Left hindlimb (tissue), 1 donor: ENCODE results near the gene POGLUT3.

Source experiments
- DNase-seq: peaks from one replicate; pipeline ENCODE4 v3.0.0-alpha.2; 2018

The POGLUT3 gene, protein sequence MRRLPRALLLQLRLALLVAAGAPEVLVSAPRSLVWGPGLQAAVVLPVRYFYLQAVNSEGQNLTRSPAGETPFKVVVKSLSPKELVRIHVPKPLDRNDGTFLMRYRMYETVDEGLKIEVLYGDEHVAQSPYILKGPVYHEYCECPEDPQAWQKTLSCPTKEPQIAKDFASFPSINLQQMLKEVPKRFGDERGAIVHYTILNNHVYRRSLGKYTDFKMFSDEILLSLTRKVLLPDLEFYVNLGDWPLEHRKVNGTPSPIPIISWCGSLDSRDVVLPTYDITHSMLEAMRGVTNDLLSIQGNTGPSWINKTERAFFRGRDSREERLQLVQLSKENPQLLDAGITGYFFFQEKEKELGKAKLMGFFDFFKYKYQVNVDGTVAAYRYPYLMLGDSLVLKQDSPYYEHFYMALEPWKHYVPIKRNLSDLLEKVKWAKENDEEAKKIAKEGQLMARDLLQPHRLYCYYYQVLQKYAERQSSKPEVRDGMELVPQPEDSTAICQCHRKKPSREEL

GRCh38 chr11:108498046-108498815, at the start of gene POGLUT3:
TSS of gene POGLUT3 (minus strand) at chr11:108498384. CDS start at chr11:108498366, 18 bp downstream.
- peak; percentile 85 for DNase-seq

DNA sequence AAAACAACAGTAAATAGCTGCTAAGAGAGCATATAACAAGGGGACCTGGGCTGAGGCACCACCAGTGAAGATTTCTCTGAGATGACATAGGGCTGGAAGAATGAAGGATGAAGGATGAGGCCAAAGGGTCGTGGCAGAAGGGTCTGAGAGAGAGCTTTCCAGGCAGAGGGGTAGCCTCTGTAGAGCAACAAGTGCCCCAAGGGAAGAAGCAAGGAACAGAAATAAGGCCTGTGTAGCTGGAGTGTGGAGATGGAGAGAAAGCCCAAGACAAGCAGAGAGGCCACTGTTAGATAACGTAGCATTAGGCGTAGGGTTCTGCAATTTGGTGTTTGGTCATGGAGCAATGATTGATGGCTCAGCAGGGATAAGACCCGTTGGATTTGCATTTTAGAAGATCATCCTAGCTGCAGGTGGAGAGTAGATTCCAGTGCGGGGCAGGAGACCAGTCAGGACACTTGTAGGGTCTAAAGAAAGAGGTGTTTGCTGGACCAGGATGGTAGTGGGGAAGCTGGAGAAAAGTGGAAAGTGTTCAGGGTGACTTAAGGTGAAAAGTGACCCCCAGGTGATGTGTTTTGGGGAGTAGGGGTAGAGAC, 47.8 kb upstream of the POGLUT3 start:
- no peak for DNase-seq

DNA sequence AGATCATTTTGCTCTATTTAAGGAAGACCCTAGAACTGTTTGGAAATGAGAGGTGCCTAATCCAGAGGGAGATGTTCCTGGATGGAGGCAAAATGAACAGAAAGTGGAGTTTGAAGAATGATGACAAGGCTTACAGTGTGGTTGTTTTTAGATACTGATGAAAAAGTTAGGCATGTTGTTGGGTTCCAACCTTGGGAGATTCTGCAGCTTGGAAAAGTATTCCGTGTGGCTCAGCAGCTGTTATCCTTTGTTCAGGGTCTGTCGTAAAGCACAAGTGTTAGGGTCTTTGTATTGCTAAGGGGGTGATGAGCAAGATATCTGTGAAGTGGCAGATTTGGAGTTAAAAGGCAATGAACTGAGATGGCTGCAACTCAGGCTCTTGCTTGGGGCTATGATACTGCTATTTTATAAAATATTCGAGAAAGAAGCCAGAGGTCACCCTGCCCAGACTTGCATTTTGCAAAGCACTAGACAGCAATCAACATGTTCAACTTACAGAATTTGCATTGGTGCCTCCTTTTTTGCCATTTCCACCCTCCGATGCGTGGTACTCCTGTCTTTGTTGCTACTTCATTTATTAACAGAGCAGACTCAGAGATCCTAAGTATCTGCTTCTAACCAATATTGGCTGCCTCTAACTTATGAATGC, 45.3 kb upstream of the POGLUT3 start:
- DNase-seq, result no peak

- DNase-seq, result no peak
These were observed 43.3 kb upstream of the POGLUT3 start for GRCh38 chr11:108541531-108541930.

DNA sequence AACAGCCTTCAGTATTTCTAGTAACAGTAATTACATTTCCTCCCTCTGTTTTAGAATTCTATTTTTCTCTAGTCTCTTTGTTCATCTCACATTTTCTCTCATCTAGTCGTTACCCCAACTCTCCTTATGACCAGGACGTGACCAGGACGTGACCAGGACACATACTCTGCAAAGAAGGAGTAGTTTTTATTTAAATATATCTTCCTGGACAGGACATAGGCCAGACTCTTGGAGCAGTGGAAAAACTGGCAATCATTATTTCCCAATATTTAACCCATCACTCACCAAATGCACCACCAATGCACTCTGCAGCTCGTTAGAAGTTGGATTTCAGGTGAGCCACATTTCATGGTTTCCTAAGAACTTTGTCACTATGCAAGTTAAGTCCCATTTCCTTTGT, 40.3 kb upstream of the POGLUT3 start:
- DNase-seq, result no peak

DNA sequence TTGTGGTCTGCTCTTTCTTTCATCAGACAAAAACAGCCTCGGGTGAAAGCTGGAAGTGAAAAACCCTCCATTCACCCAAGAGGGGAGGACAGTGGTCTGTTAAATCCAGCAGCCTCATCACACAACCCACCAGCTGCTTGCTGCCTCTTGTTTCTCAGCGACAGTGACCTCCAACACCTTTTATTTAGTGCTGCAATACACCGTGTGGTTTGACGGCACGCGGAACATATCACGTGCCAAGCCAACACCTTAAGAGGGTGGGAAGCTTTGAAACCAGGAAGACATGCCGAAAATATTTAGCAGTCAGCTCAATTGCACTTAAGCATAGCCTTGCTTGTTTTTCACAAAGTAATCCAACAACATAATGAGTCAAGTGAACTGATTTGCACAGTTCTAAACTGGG, 39.8 kb upstream of the POGLUT3 start:
- no peak for DNase-seq

DNA sequence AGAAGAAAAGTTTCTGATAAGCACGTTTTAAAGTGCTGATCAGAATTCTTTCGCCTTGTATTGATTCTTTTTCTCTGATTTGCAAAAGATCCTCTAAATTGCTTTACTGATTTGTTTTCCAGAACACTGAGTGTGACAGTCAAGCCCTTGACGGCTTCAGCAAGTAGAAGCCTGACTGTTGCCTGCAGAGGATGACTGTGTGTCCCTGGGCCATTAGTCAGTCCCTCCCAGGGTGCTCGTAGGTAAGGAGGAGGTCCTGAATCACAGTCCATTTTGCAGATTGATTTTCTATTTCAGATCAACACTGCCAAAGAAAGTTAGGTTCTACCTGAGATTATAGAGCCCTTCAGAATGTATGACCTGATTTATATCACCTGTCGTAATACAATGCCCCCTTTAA, 38.6 kb upstream of the POGLUT3 start:
- DNase-seq, result no peak

DNA sequence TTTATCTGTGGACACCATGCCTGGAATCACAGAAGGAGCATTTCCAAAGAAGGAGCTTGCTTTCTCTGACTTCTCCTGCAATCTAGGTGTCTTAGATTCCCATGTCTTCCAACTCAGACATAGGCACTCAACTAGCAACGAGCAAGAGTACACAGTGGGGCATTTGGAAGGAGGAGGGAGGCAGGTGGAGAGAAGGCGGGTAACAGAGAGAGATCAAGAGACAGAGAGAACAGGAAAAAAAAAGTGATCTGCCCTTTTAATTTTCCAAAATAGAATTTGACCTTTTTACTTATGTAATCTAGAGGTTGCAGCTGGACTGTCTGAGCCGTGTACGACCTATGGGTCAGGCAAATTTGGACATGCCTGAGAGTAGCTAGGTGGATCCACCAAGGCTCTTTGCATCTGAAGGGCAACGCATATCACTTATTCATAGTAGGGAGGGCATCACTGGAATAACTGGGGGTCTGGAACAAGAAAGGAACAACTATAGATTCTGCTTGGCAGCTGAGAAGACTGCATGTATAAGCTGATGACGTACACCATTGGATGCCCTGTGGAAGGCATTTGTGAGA, 37.3 kb upstream of the POGLUT3 start:
- no peak for DNase-seq

GRCh38 chr11:108534274-108534882, 36.2 kb upstream of the POGLUT3 start:
- DNase-seq, result no peak

DNA sequence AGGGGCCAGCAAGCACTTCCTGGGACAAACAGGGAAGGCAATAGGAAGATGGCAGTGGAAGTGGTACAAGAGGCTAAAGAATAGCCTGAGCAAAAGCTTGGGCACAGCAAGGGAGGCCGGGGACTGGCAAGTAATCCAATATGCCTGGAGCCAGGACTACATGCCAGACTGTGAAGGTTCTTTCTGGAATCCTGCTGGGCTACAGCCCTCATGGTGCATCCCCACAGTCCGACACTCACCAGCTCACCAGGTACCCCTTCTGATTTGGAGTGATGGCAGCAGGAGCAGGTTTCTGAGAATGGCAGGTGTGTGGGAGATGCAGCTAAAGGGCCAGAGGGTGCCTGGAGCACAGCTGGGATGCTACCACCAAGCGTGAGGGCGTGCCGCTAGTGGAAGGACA, 32.2 kb upstream of the POGLUT3 start:
- no peak for DNase-seq

GRCh38 chr11:108527382-108527781, 29.2 kb upstream of the POGLUT3 start:
- no peak for DNase-seq

DNA sequence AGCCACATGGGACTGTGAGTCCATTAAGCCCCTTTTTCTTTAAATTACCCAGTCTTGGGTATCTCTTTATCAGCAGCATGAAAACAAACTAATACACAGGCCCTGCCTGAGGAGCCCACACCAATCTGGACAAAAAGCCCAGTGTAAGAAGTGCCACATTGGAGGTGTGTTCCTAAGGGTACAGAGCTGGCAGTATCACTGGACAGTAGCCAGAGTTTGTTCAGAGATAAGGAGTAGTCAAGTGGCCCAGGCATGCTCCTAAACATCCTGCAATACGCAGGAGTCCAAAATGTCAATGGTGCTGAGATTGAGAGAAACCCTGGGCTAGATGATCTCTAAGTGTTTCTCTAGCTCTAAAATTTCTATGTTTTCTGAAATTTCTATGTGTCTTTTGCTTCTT, 27.0 kb upstream of the POGLUT3 start:
- no peak for DNase-seq

- DNase-seq, result no peak
These were observed 26.2 kb upstream of the POGLUT3 start for GRCh38 chr11:108524422-108524821.

GRCh38 chr11:108522318-108522717, 24.1 kb upstream of the POGLUT3 start:
- no peak for DNase-seq

DNA sequence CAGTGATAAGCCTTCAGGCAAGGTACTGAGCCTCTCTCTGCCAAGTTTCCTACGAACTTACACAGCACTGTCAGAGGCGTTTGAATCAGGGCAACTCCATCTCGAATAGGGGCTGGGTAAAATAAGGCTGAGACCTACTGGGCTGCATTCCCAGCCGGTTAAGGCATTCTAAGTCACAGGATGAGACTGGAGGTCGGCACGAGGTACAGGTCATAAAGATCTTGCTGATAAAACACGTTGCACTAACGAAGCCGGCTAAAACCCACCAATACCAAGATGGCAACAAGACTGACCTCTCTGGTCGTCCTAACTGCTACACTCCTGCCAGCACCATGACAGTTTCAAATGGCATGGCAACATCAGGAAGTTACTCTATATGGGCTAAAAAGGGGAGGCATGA, 20.4 kb upstream of the POGLUT3 start:
- no peak for DNase-seq

DNA sequence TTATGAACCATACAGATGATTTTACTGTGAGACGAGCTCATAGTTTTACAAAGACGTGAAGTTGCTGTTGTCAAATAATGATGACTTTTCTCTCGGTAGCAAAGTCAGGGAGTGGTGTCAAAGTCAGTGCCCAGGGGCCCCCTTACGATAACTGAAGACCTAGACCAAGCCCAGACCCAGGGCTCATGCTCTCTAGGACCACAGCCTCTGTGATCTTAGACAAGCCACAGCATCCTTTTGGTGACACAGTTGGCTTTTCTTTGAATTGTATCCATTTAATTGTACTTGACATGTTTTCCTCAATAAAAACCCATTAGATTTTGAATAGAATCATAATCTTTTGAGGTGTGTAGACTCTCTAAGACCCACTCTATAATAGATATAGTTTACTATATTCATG, 17.9 kb upstream of the POGLUT3 start:
- no peak for DNase-seq

DNA sequence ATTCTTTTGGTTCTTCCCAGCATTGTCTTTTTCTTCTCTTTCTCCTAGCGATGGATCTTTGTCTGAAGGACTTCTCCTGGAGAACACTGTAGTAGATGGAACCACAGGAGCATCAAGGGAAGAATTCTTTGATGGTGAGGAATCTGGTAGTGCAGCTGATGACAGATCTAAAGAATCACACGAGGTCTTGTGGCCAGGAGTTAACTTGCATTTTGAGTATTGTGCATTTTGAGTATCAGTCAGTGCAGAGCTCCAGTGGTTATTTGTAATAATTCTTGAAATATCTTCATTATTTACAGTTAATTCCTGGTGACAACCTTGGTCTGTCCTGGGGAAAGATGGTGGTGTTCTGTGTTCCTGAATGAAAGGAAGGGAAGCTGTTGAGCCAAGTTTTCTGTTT, 14.5 kb upstream of the POGLUT3 start:
- DNase-seq, result no peak

GRCh38 chr11:108511851-108512474, 13.8 kb upstream of the POGLUT3 start:
- no peak for DNase-seq

DNA sequence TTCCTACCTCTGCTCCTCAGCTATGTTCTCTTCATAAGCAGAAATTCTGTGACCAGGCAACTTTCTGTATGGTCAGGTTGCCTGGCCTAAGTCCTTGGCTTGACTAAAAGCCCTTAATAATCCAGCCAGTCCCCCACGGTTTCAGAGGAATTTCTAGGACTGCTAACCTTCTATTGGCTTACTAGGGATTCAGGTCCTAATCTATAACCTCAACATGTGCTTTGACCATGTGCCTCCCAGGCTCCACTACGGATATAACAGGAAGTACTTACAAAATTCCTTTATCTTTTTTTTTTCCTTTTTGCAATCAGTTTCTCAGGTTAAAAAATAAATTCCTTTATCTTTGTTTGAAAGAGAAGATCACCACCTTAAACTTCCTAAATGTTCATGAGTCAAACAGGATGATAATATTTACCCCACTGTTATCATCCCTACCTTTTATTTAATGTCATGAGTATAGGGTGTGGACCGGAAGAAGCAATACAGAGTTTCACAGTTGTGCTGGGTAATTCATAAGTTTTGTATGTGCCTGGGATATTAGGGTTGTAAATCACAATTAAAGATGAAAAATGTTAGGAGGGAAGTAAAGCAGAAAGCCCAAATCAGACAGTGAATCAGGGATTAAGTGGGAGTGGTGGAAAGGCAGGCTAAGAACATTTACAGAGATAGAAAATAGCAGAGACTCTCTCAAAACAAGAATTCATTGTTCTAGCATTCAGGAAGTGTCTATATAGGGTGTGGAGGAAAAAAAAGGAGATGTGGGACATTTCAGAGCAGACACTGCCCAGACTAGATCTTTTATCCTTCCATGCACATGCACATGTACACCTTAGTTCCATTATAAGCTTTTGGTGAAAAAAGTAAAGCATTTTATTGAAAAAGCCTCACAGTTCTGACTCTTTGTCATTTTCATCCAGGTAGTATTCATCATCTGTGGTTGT, 10.7 kb upstream of the POGLUT3 start:
- DNase-seq, result no peak

DNA sequence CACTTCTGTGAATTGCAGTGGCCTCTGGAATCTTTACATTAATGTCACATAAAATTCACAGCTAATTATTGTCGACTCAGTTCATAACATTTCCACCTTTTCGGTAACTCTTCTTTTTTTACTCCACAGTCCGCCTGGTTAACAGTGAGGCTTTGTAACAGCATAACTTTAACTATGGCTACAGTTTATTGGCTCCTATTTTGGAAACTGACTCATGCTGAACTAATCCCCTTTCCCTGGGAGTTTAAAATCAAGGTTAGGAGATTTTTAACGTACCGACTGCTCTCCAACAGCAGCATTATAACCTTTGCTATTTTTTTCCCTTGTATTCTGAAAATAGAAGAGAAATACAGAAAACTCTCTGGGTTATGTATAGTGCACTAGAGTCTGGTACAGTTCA, 3.2 kb upstream of the POGLUT3 start:
- no peak for DNase-seq

- DNase-seq, result no peak
These were observed 2.5 kb upstream of the POGLUT3 start for GRCh38 chr11:108500721-108501120.
